ENCODE results near the gene VANGL2.
A peak's percentile ranks its signal among the peaks of the same experiment; 100 is the strongest.

Gene VANGL2

DNA sequence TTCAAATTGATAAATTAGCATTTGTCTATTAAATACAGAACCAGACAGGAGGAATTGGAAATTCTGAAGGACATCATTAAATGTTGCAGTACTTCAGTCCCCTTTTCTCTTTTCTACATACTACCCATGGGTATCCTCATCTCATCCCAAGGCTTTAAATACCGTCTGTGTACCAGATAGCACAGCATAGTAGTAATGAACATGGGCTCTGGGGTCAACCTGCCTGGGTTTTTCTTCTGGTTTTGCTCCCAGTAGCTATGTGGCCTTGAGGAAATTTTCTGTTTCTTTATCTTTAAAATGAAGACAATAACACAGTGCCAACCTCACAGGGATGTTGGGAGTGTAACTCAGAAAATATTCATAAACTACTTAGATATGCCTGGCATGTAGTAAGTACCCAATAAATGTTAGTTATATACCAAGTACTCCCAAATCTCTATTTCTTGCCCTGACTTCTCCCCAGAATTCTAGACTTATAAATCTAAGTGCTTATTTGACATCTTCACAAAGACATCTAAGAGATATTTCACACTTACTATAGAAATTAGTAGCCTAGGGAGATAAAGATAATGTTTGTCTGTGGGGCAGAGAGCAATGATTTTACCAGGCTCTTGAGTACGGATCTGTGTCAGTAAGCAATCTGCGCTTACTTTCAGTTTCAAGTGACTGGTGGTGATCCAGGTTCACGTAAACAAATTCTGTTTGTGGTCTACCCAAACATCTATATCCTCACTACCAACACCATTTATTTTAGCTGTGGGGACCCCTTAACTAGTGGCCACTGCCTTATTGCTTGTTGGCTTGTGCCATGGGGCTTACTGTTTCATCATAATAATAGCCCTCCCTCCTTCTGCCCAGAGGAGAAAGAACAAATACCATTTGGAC, 37.3 kb downstream of the VANGL2 start:
- ATAC-seq: peak; percentile 49
- TF ChIP-seq RARB (CRISPR knock-in tag; IDR thresholded peaks at IDR 0.05): no peak
- no peak for TF ChIP-seq TOX (CRISPR knock-in tag; IDR thresholded peaks at IDR 0.05; ENCODE audit: borderline replicate concordance)
- no peak for TF ChIP-seq CSDC2 (CRISPR knock-in tag; IDR thresholded peaks at IDR 0.05)
- TF ChIP-seq, protein P1, sequence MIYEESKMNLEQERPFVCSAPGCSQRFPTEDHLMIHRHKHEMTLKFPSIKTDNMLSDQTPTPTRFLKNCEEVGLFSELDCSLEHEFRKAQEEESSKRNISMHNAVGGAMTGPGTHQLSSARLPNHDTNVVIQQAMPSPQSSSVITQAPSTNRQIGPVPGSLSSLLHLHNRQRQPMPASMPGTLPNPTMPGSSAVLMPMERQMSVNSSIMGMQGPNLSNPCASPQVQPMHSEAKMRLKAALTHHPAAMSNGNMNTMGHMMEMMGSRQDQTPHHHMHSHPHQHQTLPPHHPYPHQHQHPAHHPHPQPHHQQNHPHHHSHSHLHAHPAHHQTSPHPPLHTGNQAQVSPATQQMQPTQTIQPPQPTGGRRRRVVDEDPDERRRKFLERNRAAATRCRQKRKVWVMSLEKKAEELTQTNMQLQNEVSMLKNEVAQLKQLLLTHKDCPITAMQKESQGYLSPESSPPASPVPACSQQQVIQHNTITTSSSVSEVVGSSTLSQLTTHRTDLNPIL (CRISPR knock-in tag; IDR thresholded peaks at IDR 0.05; ENCODE audit: low read depth): no peak

DNA sequence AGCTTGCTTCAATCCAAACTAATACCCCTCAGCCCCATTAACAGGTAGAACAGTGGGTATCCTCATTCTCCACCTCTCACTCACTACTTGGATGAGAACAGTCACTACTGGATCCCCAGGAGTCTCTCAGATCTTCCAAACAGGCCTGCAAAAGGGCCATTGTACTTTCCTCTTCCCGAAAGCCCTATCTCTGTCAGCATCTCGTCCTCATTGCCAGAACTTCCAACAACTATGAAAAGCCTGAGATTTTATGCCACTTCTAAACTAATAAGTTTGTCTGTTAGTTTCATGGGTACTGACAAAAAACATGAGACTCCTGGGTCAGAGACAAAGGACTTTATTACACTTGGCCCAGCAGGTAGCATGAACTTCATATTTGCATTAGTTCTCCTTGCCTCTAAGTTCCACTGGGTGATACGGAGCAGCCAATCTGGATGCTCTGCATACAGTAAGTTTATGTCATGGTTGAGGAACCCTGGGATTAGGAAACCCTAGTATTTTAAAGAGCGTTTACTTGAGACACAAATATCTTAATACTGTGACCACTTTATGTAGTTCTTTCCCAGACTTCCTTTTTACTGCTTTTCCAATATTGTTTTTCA, 38.1 kb downstream of the VANGL2 start:
- TF ChIP-seq, protein P2, sequence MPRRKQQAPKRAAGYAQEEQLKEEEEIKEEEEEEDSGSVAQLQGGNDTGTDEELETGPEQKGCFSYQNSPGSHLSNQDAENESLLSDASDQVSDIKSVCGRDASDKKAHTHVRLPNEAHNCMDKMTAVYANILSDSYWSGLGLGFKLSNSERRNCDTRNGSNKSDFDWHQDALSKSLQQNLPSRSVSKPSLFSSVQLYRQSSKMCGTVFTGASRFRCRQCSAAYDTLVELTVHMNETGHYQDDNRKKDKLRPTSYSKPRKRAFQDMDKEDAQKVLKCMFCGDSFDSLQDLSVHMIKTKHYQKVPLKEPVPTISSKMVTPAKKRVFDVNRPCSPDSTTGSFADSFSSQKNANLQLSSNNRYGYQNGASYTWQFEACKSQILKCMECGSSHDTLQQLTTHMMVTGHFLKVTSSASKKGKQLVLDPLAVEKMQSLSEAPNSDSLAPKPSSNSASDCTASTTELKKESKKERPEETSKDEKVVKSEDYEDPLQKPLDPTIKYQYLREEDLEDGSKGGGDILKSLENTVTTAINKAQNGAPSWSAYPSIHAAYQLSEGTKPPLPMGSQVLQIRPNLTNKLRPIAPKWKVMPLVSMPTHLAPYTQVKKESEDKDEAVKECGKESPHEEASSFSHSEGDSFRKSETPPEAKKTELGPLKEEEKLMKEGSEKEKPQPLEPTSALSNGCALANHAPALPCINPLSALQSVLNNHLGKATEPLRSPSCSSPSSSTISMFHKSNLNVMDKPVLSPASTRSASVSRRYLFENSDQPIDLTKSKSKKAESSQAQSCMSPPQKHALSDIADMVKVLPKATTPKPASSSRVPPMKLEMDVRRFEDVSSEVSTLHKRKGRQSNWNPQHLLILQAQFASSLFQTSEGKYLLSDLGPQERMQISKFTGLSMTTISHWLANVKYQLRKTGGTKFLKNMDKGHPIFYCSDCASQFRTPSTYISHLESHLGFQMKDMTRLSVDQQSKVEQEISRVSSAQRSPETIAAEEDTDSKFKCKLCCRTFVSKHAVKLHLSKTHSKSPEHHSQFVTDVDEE (CRISPR knock-in tag; IDR thresholded peaks at IDR 0.05): no peak
- TF ChIP-seq ZNF70 (CRISPR knock-in tag; IDR thresholded peaks at IDR 0.05) (no peak), TCF4 (CRISPR knock-in tag; IDR thresholded peaks at IDR 0.05; ENCODE audit: borderline replicate concordance) (no peak), ZFP3 (CRISPR knock-in tag; IDR thresholded peaks at IDR 0.05) (no peak), ZFP30 (CRISPR knock-in tag; IDR thresholded peaks at IDR 0.05) (no peak), ISL1 (CRISPR knock-in tag; IDR thresholded peaks at IDR 0.05) (no peak)
- peak; percentile 13; the same call in 1 of the 3 replicates for ATAC-seq

DNA sequence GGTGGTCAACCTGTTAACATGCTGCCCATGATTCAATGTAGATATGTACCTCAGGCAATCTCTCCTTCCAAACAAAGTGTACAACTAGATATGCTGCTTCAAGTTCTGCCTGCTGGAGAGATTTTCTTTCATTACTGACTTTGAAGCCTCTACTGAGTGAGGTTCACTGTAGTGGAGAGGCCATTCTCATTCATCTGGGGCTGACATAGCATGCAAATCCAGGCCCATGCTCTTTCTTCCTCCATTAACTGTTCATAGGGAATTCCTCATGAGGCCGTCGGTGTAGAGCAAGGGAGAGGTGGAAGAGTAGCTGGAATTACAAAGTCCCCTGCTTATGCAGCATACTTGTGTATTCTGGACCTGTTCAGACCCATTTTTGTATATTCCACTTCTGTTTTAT, 38.6 kb downstream of the VANGL2 start:
- ATAC-seq: no peak; the same call in 2 of the 3 replicates
- no peak for TF ChIP-seq ZNF565 (CRISPR knock-in tag; conservative IDR thresholded peaks at IDR 0.05; ENCODE audit: low read depth)
- no peak for TF ChIP-seq OSR1 (CRISPR knock-in tag; IDR thresholded peaks at IDR 0.05)
- no peak for TF ChIP-seq RARB (CRISPR knock-in tag; IDR thresholded peaks at IDR 0.05)
- TF ChIP-seq, protein P3, sequence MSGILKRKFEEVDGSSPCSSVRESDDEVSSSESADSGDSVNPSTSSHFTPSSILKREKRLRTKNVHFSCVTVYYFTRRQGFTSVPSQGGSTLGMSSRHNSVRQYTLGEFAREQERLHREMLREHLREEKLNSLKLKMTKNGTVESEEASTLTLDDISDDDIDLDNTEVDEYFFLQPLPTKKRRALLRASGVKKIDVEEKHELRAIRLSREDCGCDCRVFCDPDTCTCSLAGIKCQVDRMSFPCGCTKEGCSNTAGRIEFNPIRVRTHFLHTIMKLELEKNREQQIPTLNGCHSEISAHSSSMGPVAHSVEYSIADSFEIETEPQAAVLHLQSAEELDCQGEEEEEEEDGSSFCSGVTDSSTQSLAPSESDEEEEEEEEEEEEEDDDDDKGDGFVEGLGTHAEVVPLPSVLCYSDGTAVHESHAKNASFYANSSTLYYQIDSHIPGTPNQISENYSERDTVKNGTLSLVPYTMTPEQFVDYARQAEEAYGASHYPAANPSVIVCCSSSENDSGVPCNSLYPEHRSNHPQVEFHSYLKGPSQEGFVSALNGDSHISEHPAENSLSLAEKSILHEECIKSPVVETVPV (CRISPR knock-in tag; IDR thresholded peaks at IDR 0.05): no peak
- TF ChIP-seq, protein P2 (CRISPR knock-in tag; IDR thresholded peaks at IDR 0.05): no peak
- no peak for TF ChIP-seq PPARA (CRISPR knock-in tag; IDR thresholded peaks at IDR 0.05; ENCODE audit: borderline replicate concordance)
- TF ChIP-seq CSDC2 (CRISPR knock-in tag; IDR thresholded peaks at IDR 0.05): no peak
- no peak for TF ChIP-seq GLIS3 (CRISPR knock-in tag; IDR thresholded peaks at IDR 0.05)
- TF ChIP-seq, protein P4, sequence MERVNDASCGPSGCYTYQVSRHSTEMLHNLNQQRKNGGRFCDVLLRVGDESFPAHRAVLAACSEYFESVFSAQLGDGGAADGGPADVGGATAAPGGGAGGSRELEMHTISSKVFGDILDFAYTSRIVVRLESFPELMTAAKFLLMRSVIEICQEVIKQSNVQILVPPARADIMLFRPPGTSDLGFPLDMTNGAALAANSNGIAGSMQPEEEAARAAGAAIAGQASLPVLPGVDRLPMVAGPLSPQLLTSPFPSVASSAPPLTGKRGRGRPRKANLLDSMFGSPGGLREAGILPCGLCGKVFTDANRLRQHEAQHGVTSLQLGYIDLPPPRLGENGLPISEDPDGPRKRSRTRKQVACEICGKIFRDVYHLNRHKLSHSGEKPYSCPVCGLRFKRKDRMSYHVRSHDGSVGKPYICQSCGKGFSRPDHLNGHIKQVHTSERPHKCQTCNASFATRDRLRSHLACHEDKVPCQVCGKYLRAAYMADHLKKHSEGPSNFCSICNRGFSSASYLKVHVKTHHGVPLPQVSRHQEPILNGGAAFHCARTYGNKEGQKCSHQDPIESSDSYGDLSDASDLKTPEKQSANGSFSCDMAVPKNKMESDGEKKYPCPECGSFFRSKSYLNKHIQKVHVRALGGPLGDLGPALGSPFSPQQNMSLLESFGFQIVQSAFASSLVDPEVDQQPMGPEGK (CRISPR knock-in tag; IDR thresholded peaks at IDR 0.05; ENCODE audit: borderline replicate concordance): no peak
- TF ChIP-seq TCF4 (CRISPR knock-in tag; IDR thresholded peaks at IDR 0.05; ENCODE audit: borderline replicate concordance): no peak
- TF ChIP-seq, protein P1 (CRISPR knock-in tag; IDR thresholded peaks at IDR 0.05; ENCODE audit: low read depth): no peak
- TF ChIP-seq, protein P5, sequence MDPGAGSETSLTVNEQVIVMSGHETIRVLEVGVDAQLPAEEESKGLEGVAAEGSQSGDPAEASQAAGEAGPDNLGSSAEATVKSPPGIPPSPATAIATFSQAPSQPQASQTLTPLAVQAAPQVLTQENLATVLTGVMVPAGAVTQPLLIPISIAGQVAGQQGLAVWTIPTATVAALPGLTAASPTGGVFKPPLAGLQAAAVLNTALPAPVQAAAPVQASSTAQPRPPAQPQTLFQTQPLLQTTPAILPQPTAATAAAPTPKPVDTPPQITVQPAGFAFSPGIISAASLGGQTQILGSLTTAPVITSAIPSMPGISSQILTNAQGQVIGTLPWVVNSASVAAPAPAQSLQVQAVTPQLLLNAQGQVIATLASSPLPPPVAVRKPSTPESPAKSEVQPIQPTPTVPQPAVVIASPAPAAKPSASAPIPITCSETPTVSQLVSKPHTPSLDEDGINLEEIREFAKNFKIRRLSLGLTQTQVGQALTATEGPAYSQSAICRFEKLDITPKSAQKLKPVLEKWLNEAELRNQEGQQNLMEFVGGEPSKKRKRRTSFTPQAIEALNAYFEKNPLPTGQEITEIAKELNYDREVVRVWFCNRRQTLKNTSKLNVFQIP (CRISPR knock-in tag; IDR thresholded peaks at IDR 0.05; ENCODE audit: borderline replicate concordance, low read depth): no peak
- no peak for TF ChIP-seq ISL1 (CRISPR knock-in tag; IDR thresholded peaks at IDR 0.05)

All from SK-N-SH treated with all-trans-retinoic acid at 6 μM for 48 hours (cell line).